ENCODE data around the gene MAP6.

The MAP6 gene

GRCh38 chr11:75572744-75573143 is 96.1 kb downstream of the MAP6 start:
- in situ Hi-C loops (cut with HindIII; ENCODE audit: low sequenced_read_pairs) = no loop called here

- in situ Hi-C loops (cut with HindIII; ENCODE audit: low sequenced_read_pairs) = no loop called here
Measured at GRCh38 chr11:75571625-75572024, 97.2 kb downstream of the MAP6 start.

GRCh38 chr11:75570559-75571139 is 98.2 kb downstream of the MAP6 start:
- in situ Hi-C loops (cut with HindIII; ENCODE audit: low sequenced_read_pairs) = no loop called here

- in situ Hi-C loops (cut with HindIII; ENCODE audit: low sequenced_read_pairs) = no loop called here
Measured at GRCh38 chr11:75568616-75569219, 100.1 kb downstream of the MAP6 start.

GRCh38 chr11:75567971-75568370 is 100.9 kb downstream of the MAP6 start:
- in situ Hi-C loops (cut with HindIII; ENCODE audit: low sequenced_read_pairs) = no loop called here

GRCh38 chr11:75566763-75567279 is 102.0 kb downstream of the MAP6 start:
- in situ Hi-C loops (cut with HindIII; ENCODE audit: low sequenced_read_pairs) = no loop called here

GRCh38 chr11:75565916-75566762 is 102.7 kb downstream of the MAP6 start:
- in situ Hi-C loops (cut with HindIII; ENCODE audit: low sequenced_read_pairs) = no loop called here

- in situ Hi-C loops (cut with HindIII; ENCODE audit: low sequenced_read_pairs) = no loop called here
Measured at GRCh38 chr11:75565221-75565814, 103.5 kb downstream of the MAP6 start.

GRCh38 chr11:75563978-75564552 is 104.8 kb downstream of the MAP6 start:
- in situ Hi-C loops (cut with HindIII; ENCODE audit: low sequenced_read_pairs) = no loop called here

- in situ Hi-C loops (cut with HindIII; ENCODE audit: low sequenced_read_pairs) = no loop called here
Measured at GRCh38 chr11:75563501-75563977, 105.3 kb downstream of the MAP6 start.

GRCh38 chr11:75562836-75563484 is 105.9 kb downstream of the MAP6 start:
- in situ Hi-C loops (cut with HindIII; ENCODE audit: low sequenced_read_pairs) = no loop called here

- in situ Hi-C loops (cut with HindIII; ENCODE audit: low sequenced_read_pairs) = no loop called here
Measured at GRCh38 chr11:75562048-75562835, 106.6 kb downstream of the MAP6 start, which contains the start of gene SERPINH1. Gene SERPINH1, plus strand, starts transcription at chr11:75562253. Its CDS starts 4,097 bp downstream, at chr11:75566350.

GRCh38 chr11:75561426-75562047 is 107.3 kb downstream of the MAP6 start:
- in situ Hi-C loops (cut with HindIII; ENCODE audit: low sequenced_read_pairs) = no loop called here

GRCh38 chr11:75560644-75561043 is 108.2 kb downstream of the MAP6 start:
- in situ Hi-C loops (cut with HindIII; ENCODE audit: low sequenced_read_pairs) = no loop called here

GRCh38 chr11:75558939-75559843 is 109.6 kb downstream of the MAP6 start:
- in situ Hi-C loops (cut with HindIII; ENCODE audit: low sequenced_read_pairs) = no loop called here

- in situ Hi-C loops (cut with HindIII; ENCODE audit: low sequenced_read_pairs) = no loop called here
Measured at GRCh38 chr11:75557666-75558494, 111.0 kb downstream of the MAP6 start.

GRCh38 chr11:75556275-75556674 is 112.6 kb downstream of the MAP6 start:
- in situ Hi-C loops (cut with HindIII; ENCODE audit: low sequenced_read_pairs) = no loop called here

Data from endothelial cell of hepatic sinusoid (primary cell).